Effector memory CD4-positive, alpha-beta T cell (primary cell): ENCODE data around the gene BAG1.

Experiments used
- DNase-seq, 3 donors: peaks; one replicate each; pipeline ENCODE4 v3.0.0-alpha.2; 2020
- H3K27ac ChIP-seq: 2 replicates; pipeline ENCODE4 v1.7.0; 2013; ENCODE audit warnings: mild to moderate bottlenecking, low read length, moderate library complexity; ENCODE audit not compliant: insufficient read depth, poor library complexity, severe bottlenecking
- H3K27me3 ChIP-seq: replicated peaks from 2 replicates; pipeline ENCODE4 v1.7.0; 2013; ENCODE audit warnings: mild to moderate bottlenecking, low read length; ENCODE audit not compliant: insufficient read depth, control insufficient read depth, poor library complexity, severe bottlenecking
- H3K36me3 ChIP-seq: 2 replicates; pipeline ENCODE4 v1.7.0; 2013; ENCODE audit warnings: mild to moderate bottlenecking, low read length, moderate library complexity; ENCODE audit not compliant: control insufficient read depth, insufficient read depth
- H3K4me1 ChIP-seq: 2 replicates; pipeline ENCODE4 v1.7.0; 2013; ENCODE audit warnings: low read length, mild to moderate bottlenecking; ENCODE audit not compliant: control insufficient read depth, insufficient read depth, poor library complexity, severe bottlenecking
- H3K4me3 ChIP-seq: 2 replicates; pipeline ENCODE4 v1.7.0; 2013; ENCODE audit warnings: low read length, low read depth, mild to moderate bottlenecking; ENCODE audit not compliant: insufficient read depth, poor library complexity, severe bottlenecking
- H3K9me3 ChIP-seq: 2 replicates; pipeline ENCODE4 v1.7.0; 2013; ENCODE audit warnings: mild to moderate bottlenecking, low read length, moderate library complexity; ENCODE audit not compliant: control insufficient read depth

Gene BAG1

GRCh38 chr9:33233626-33234342 is 30.7 kb downstream of the BAG1 start:
- Histone ChIP-seq H3K27me3 (no peaks in the 10 kb centered on the region), H3K36me3 (no peaks in the 10 kb centered on the region), H3K9me3 (no peaks in the 10 kb centered on the region), H3K4me3 (no peak overlapping the region), H3K27ac (no peak overlapping the region), H3K4me1 (no peaks in the 10 kb centered on the region)
- DNase-seq: no peak

- DNase-seq: no peak
- no peak overlapping the region for H3K27ac ChIP-seq
- no peaks in the 10 kb centered on the region for H3K36me3 ChIP-seq
- H3K4me1 ChIP-seq: no peaks in the 10 kb centered on the region
- H3K27me3 ChIP-seq: no peaks in the 10 kb centered on the region
- no peak overlapping the region for H3K4me3 ChIP-seq
- H3K9me3 ChIP-seq: no peaks in the 10 kb centered on the region
These were observed 31.7 kb downstream of the BAG1 start for GRCh38 chr9:33232815-33233214.

DNA sequence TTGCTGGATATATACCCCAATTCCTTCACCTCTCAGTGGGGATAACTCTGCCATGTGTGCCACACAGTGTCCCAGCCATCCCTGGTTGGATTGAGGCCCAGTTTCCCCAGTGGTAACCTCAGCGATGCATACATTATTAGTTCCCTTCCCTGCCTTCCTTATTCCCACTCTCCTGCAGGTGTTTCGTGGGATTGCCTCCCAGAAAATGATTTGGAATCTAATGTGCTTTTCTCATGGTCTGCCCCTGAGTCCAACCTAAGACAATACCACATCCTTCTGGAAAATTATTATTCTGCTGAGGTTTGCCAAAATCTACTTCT is 32.9 kb downstream of the BAG1 start:
- Histone ChIP-seq H3K36me3 (no peaks in the 10 kb centered on the region), H3K27ac (no peak overlapping the region), H3K9me3 (no peaks in the 10 kb centered on the region), H3K4me3 (no peak overlapping the region), H3K4me1 (no peaks in the 10 kb centered on the region), H3K27me3 (no peaks in the 10 kb centered on the region)
- DNase-seq: no peak

- Histone ChIP-seq H3K27ac (no peak overlapping the region), H3K4me1 (no peaks in the 10 kb centered on the region), H3K36me3 (no peaks in the 10 kb centered on the region)
These were observed 33.5 kb downstream of the BAG1 start for GRCh38 chr9:33230756-33231622.

GRCh38 chr9:33229359-33230114 is 35.0 kb downstream of the BAG1 start:
- H3K9me3 ChIP-seq: no peaks in the 10 kb centered on the region
- peaks cover 8% of the 10 kb centered on the region for H3K4me1 ChIP-seq
- DNase-seq: no peak
- H3K27me3 ChIP-seq: no peaks in the 10 kb centered on the region
- H3K36me3 ChIP-seq: no peaks in the 10 kb centered on the region
- H3K27ac ChIP-seq: no peak overlapping the region
- no peak overlapping the region for H3K4me3 ChIP-seq

More at GRCh38 chr9:33230756-33231622, 33.5 kb downstream of the BAG1 start:
- H3K27me3 ChIP-seq: no peaks in the 10 kb centered on the region
- H3K9me3 ChIP-seq: no peaks in the 10 kb centered on the region
- H3K4me3 ChIP-seq: no peak overlapping the region
- DNase-seq: no peak

DNA sequence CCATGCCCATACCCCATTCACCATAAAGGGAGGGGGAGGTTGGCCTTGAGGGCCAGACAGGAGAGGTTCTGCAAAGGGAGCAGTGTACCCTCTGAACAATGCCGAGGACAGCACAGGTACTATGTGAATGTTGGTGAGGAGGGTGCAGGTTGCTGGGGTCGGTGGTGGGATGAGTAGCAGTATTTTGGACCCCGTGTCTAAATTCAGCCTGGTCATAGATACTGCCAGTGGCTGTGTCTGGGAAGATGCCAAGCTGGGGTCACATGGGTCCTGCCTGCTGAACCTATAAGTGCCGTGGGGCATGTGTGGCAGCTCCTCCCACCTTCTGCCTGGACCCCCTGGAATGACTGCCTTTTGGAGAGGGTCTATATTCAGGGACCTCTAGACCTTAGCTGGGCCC is 35.9 kb downstream of the BAG1 start:
- DNase-seq: no peak
- no peaks in the 10 kb centered on the region for H3K36me3 ChIP-seq
- no peaks in the 10 kb centered on the region for H3K27me3 ChIP-seq
- H3K4me1 ChIP-seq: peaks cover 8% of the 10 kb centered on the region
- no peak overlapping the region for H3K27ac ChIP-seq
- H3K9me3 ChIP-seq: no peaks in the 10 kb centered on the region
- H3K4me3 ChIP-seq: no peak overlapping the region

GRCh38 chr9:33227741-33228140 is 36.8 kb downstream of the BAG1 start:
- Histone ChIP-seq H3K9me3 (no peaks in the 10 kb centered on the region), H3K4me3 (no peak overlapping the region), H3K27ac (no peak overlapping the region), H3K27me3 (no peaks in the 10 kb centered on the region), H3K36me3 (no peaks in the 10 kb centered on the region), H3K4me1 (peaks cover 8% of the 10 kb centered on the region)
- DNase-seq: no peak

DNA sequence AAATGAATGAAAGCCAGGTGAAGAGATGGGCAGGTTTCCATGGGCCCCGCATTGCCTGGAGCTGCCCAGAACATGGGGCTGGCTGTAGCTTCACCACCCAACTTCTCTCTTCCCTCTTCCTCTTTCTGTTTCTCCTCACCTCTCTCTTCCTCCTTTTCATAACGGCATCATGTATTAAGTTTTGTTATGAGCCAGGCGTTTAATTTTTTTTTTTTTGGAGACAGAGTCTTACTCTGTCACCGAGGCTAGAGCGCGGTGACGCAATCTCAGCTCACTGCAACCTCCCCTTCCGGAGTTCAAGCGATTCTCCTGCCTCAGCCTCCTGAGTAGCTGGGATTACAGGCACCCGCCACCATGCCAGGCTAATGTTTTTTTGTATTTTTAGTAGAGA is 37.5 kb downstream of the BAG1 start:
- Histone ChIP-seq H3K36me3 (no peaks in the 10 kb centered on the region), H3K27ac (no peak overlapping the region), H3K4me3 (no peak overlapping the region), H3K27me3 (no peaks in the 10 kb centered on the region), H3K4me1 (peaks cover 8% of the 10 kb centered on the region), H3K9me3 (no peaks in the 10 kb centered on the region)
- no peak for DNase-seq

DNA sequence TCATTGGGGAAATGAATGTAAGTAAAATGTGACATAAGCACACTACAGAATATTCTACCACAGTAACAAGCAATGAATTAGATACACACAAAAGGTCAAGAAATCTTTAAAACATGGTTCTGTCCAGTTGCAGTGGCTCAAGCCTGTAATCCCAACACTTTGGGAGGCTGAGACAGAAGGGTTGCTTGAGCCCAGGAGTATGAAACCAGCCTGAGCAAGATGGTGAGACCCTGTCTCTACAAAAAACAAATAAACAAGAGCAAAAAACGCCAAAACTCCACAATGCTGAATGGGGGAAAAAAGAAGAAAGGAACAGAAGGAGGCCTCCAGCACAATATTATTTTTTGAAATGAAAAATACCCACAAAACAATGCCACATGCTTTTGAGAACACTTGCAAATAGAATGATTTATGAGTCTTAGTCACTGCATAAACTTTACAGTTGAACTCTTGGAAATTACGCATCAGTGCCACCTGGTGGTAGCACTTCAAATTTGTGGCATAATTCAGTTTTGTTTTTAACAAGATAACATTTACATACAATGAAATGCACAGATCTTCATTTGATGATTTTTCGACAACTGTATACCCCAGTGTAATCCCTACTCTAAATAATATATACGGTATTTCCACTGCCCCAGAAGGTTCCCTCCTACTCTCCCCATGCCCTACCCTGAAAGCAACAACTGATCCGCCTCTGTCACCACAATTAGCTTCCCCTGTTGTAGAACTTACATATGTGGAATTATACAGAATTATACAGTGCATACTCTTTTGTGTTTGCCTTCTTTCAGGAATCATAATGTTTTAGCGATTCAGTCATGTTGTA is 39.0 kb downstream of the BAG1 start:
- H3K4me1 ChIP-seq: peaks cover 10% of the 10 kb centered on the region
- H3K27ac ChIP-seq: no peak overlapping the region
- H3K27me3 ChIP-seq: no peaks in the 10 kb centered on the region
- H3K9me3 ChIP-seq: no peaks in the 10 kb centered on the region
- H3K36me3 ChIP-seq: no peaks in the 10 kb centered on the region
- peak; percentile 22 to 59 (median 34) for DNase-seq
- H3K4me3 ChIP-seq: no peak overlapping the region
